Mesenchymal stem cell (in vitro differentiated cells and primary cell): ENCODE data around the gene MAPKAPK2.
A peak's percentile ranks its signal among the peaks of the same experiment; 100 is the strongest.

Experiments used
- DNase-seq: peaks from one replicate; pipeline ENCODE4 v3.0.0-alpha.2; 2013
- H2AFZ ChIP-seq: one replicate; pipeline ENCODE4 v1.6.1; 2013; ENCODE audit warnings: low read depth, mild to moderate bottlenecking, control low read depth, inconsistent platforms, low read length, moderate library complexity
- H2AK5ac ChIP-seq: 2 replicates; pipeline ENCODE4 v1.6.1; 2013; ENCODE audit warnings: low read length, moderate library complexity, mild to moderate bottlenecking, inconsistent platforms; ENCODE audit not compliant: severe bottlenecking
- H2BK120ac ChIP-seq: one replicate; pipeline ENCODE4 v1.6.1; 2013; ENCODE audit warnings: low read depth, mild to moderate bottlenecking, inconsistent platforms, low read length, moderate library complexity
- H2BK12ac ChIP-seq, 2 experiments: one replicate each; pipeline ENCODE4 v1.6.1; 2013; ENCODE audit warnings: inconsistent platforms in 2 of 2, low read length in 2 of 2, mild to moderate bottlenecking in 2 of 2, moderate library complexity in 2 of 2, control low read depth in 1 of 2
- H2BK15ac ChIP-seq: one replicate; pipeline ENCODE4 v1.6.1; 2013; ENCODE audit warnings: mild to moderate bottlenecking, low read depth, inconsistent platforms; ENCODE audit not compliant: poor library complexity, severe bottlenecking
- H2BK5ac ChIP-seq: 2 replicates; pipeline ENCODE4 v1.6.1; 2013; ENCODE audit warnings: low read depth, mild to moderate bottlenecking, low read length, control low read depth, inconsistent platforms; ENCODE audit not compliant: poor library complexity, severe bottlenecking
- H3K14ac ChIP-seq, 2 experiments: one replicate each; pipeline ENCODE4 v1.6.1; 2013; ENCODE audit warnings: inconsistent platforms in 2 of 2, low read length in 2 of 2, control low read depth in 1 of 2, mild to moderate bottlenecking in 1 of 2, moderate library complexity in 1 of 2
- H3K18ac ChIP-seq, 2 experiments: one replicate each; pipeline ENCODE4 v1.6.1; 2013; ENCODE audit warnings: inconsistent platforms in 2 of 2, low read length in 2 of 2, control low read depth in 1 of 2, low read depth in 1 of 2, mild to moderate bottlenecking in 1 of 2
- H3K23ac ChIP-seq, 2 experiments: one replicate each; pipeline ENCODE4 v1.6.1; 2013; ENCODE audit warnings: inconsistent platforms in 2 of 2, low read length in 2 of 2, mild to moderate bottlenecking in 2 of 2, moderate library complexity in 2 of 2, control low read depth in 1 of 2
- H3K27ac ChIP-seq: 2 replicates; pipeline ENCODE4 v1.5.1; 2013; ENCODE audit warnings: mild to moderate bottlenecking, moderate library complexity, low read length, control low read depth, inconsistent platforms; ENCODE audit not compliant: poor library complexity, severe bottlenecking
- H3K27me3 ChIP-seq, 2 experiments: 2 replicates each; pipeline versions ENCODE4 v1.6.1 to v1.7.0; 2013; ENCODE audit warnings: low read length in 2 of 2, mild to moderate bottlenecking in 2 of 2, moderate library complexity in 2 of 2, control low read depth in 1 of 2, inconsistent platforms in 1 of 2; ENCODE audit not compliant: control insufficient read depth in 1 of 2, insufficient read depth in 1 of 2
- H3K36me3 ChIP-seq, 2 experiments: 2 replicates each; pipeline versions ENCODE4 v1.6.1 to v1.7.0; 2013; ENCODE audit warnings: low read length in 2 of 2, control low read depth in 1 of 2, inconsistent platforms in 1 of 2, low read depth in 1 of 2, mild to moderate bottlenecking in 1 of 2; ENCODE audit not compliant: insufficient read depth in 2 of 2, control insufficient read depth in 1 of 2
- H3K4ac ChIP-seq, 2 experiments: one replicate each; pipeline ENCODE4 v1.6.1; 2013; ENCODE audit warnings: inconsistent platforms in 2 of 2, low read length in 2 of 2, mild to moderate bottlenecking in 2 of 2, moderate library complexity in 2 of 2, control low read depth in 1 of 2, low read depth in 1 of 2
- H3K4me1 ChIP-seq: 2 replicates; pipeline ENCODE4 v1.6.1; 2013; ENCODE audit warnings: low read depth, low read length, control low read depth; ENCODE audit not compliant: control insufficient read depth, insufficient read depth
- H3K4me2 ChIP-seq: 2 replicates; pipeline ENCODE4 v1.6.1; 2013; ENCODE audit warnings: low read length, mild to moderate bottlenecking, inconsistent platforms; ENCODE audit not compliant: poor library complexity, severe bottlenecking
- H3K4me3 ChIP-seq, 2 experiments: 2 replicates each; pipeline versions ENCODE4 v1.5.1 to v1.7.0; 2013; ENCODE audit warnings: low read length in 2 of 2, mild to moderate bottlenecking in 2 of 2, control low read depth in 1 of 2, low read depth in 1 of 2; ENCODE audit not compliant: insufficient read depth in 1 of 2
- H3K79me1 ChIP-seq: replicated peaks from 2 replicates; pipeline ENCODE4 v1.6.1; 2013; ENCODE audit warnings: mild to moderate bottlenecking, control low read depth, low read length, inconsistent platforms; ENCODE audit not compliant: poor library complexity, severe bottlenecking
- H3K9ac ChIP-seq: 2 replicates; pipeline ENCODE4 v1.7.0; 2013; ENCODE audit warnings: mild to moderate bottlenecking, low read length, moderate library complexity
- H3K9me3 ChIP-seq: 2 replicates; pipeline ENCODE4 v1.7.0; 2013; ENCODE audit warnings: mild to moderate bottlenecking, low read length; ENCODE audit not compliant: control insufficient read depth
- H4K8ac ChIP-seq: one replicate; pipeline ENCODE4 v1.6.1; 2013; ENCODE audit warnings: inconsistent platforms, mild to moderate bottlenecking, low read length, moderate library complexity
- H4K91ac ChIP-seq: one replicate; pipeline ENCODE4 v1.6.1; 2013; ENCODE audit warnings: mild to moderate bottlenecking, low read length, inconsistent platforms
- WGBS: methylation state at CpG from one replicate; pipeline ENCODE4 v1.1.7; 2013; ENCODE audit warnings: mixed read lengths; 5-methylcytosine and 5-hydroxymethylcytosine counted together

Gene MAPKAPK2

DNA sequence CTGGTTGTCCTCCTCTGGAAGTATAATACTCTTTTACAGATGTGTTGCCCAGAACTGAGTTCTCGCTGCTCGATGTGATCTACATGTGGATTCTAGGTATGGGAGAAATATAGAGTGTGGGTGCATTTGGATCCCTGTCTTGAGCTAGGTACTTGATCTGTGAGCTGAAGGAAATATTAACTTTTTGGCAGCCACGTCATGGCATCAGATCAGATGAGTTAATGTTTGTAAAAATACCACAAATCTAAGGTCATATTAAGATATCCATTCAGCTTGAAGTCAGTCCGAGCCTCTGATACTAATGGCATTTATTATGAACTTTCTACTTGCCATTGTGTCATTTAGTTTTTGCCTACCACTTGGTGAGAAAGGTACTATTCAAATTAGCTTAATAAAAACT, 24.6 kb downstream of the MAPKAPK2 start:
- Histone ChIP-seq H3K18ac (no peak overlapping the region), H3K36me3 (peaks cover 0 to under 1% of the 10 kb centered on the region in 2 experiments), H3K4ac (no peak overlapping the region), H2AFZ (no peak overlapping the region), H2BK12ac (no peak overlapping the region), H4K91ac (no peak overlapping the region), H3K4me2 (peak overlapping the region; percentile 29), H2BK5ac (no peak overlapping the region), H2AK5ac (no peak overlapping the region), H2BK15ac (no peak overlapping the region), H3K27ac (peak overlapping the region; percentile 76), H3K23ac (no peak overlapping the region), H3K9ac (peak overlapping the region; percentile 8), H3K79me1 (peaks cover 5% of the 10 kb centered on the region), H4K8ac (no peak overlapping the region), H3K4me3 (no peak overlapping the region), H3K9me3 (no peaks in the 10 kb centered on the region), H2BK120ac (no peak overlapping the region), H3K4me1 (peaks cover 39% of the 10 kb centered on the region), H3K27me3 (no peaks in the 10 kb centered on the region), H3K14ac (no peak overlapping the region)
- 100% methylated on average over 3 of the region's 4 CpGs for WGBS
- DNase-seq: no peak

DNA sequence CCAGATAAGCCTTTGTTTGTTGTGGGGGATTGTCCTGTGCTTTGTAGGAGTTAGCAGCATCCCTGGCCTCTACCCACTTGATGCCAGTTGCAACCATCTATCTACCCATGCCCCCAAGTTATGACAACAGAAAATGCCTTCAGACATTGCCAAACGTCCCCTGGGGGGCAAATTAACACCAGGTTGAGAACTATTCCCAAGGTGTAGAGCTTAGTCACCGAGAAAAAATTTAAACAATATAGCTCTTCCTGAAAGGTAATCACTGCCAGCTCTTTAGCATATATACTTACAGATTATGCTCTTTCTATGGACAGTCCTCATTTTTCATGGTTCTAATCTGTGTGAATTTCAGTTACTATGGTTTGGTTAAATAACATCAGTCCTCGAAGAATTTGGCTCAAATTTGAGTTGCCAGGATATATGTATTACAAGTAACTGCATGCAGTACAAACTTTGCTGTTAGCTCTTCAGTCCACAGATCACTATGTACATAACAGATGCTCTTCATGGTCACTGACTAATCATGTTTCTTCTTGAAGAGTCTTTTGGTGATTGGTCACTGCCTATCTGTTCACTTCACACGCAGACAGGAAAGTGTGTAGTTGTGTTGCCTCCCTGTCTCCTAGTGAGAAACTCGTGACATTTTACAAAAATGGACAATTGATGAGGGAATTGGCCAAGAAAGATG, 25.2 kb downstream of the MAPKAPK2 start:
- Histone ChIP-seq H3K14ac (no peak overlapping the region), H3K9me3 (no peaks in the 10 kb centered on the region), H3K18ac (no peak overlapping the region), H3K79me1 (peaks cover 5% of the 10 kb centered on the region), H3K36me3 (no peaks in the 10 kb centered on the region), H3K27ac (peak overlapping the region; percentile 76), H2BK12ac (no peak overlapping the region), H2BK5ac (no peak overlapping the region), H2AK5ac (peak overlapping the region; percentile 70), H4K91ac (no peak overlapping the region), H2AFZ (no peak overlapping the region), H3K23ac (no peak overlapping the region), H3K4ac (no peak overlapping the region), H4K8ac (peak overlapping the region; percentile 15), H2BK15ac (no peak overlapping the region), H3K9ac (peak overlapping the region; percentile 8), H2BK120ac (no peak overlapping the region), H3K4me3 (no peak overlapping the region), H3K4me1 (peaks cover 41% of the 10 kb centered on the region), H3K27me3 (no peaks in the 10 kb centered on the region), H3K4me2 (peak overlapping the region; percentile 10)
- DNase-seq: peak; percentile 74
- 76% methylated on average over 4 of the region's 5 CpGs for WGBS

DNA sequence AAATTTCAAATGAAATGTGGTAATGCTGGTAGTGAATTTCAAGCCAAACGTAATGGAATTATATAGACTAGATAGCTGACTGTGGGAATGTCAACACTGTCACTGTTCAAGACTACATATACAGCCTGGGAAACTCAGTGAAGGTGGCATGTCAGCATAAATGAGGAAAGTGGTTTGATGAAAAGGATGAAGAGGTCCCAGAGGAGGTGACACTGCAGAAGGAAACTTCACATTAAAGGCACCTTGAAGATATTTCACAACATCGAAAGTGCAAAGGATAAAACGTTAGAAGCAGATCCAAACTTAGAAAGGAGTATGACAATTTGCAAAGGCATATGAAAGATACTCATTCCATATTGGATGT, 25.7 kb downstream of the MAPKAPK2 start:
- Histone ChIP-seq H3K4me2 (no peak overlapping the region), H3K4ac (no peak overlapping the region), H2BK120ac (no peak overlapping the region), H2BK12ac (no peak overlapping the region), H3K14ac (no peak overlapping the region), H3K36me3 (no peaks in the 10 kb centered on the region), H3K79me1 (peaks cover 5% of the 10 kb centered on the region), H2AFZ (no peak overlapping the region), H3K4me3 (no peak overlapping the region), H2BK5ac (no peak overlapping the region), H3K9me3 (no peaks in the 10 kb centered on the region), H3K9ac (no peak overlapping the region), H2BK15ac (no peak overlapping the region), H3K18ac (no peak overlapping the region), H3K23ac (no peak overlapping the region), H4K91ac (no peak overlapping the region), H4K8ac (no peak overlapping the region), H3K27me3 (no peaks in the 10 kb centered on the region), H3K27ac (no peak overlapping the region), H2AK5ac (no peak overlapping the region), H3K4me1 (peaks cover 38% of the 10 kb centered on the region)
- WGBS: 74% methylated on average over 3 of the region's 3 CpGs
- DNase-seq: no peak

DNA sequence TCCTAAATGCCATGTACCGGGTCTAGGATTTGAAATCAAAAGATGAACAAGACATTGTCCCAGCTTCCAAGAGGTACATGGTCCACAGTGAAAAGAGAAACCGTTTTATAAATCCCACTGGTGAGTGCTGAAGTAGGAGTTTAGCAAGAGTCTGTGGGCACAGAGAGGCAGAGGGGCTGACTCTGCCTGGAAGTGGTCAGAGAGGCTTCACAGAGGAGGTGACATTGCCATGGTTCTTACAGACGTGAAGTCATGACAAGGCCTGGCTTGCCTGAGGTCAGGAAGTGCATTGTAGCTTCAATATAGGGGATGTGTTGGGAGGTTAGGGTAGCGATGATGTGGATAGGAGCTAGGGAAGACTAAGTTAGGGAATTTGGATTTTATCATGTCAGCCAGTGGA, 28.4 kb downstream of the MAPKAPK2 start:
- H2BK15ac ChIP-seq: no peak overlapping the region
- H3K4me1 ChIP-seq: peaks cover 21% of the 10 kb centered on the region
- H3K27me3 ChIP-seq: no peaks in the 10 kb centered on the region

More for the DNA sequence above, 28.4 kb downstream of the MAPKAPK2 start:
- Histone ChIP-seq H3K4ac (peak overlapping the region in 1 of 2 experiments; percentile 71), H2BK12ac (peak overlapping the region in 1 of 2 experiments; percentile 91), H3K14ac (no peak overlapping the region), H3K79me1 (peaks cover 4% of the 10 kb centered on the region), H3K9ac (no peak overlapping the region), H2BK5ac (no peak overlapping the region), H3K23ac (no peak overlapping the region), H3K9me3 (no peaks in the 10 kb centered on the region), H3K36me3 (no peaks in the 10 kb centered on the region), H4K8ac (peak overlapping the region; percentile 41), H3K27ac (no peak overlapping the region), H2BK120ac (peak overlapping the region; percentile 73), H3K18ac (peak overlapping the region in 1 of 2 experiments; percentile 71), H2AK5ac (peak overlapping the region; percentile 0), H2AFZ (no peak overlapping the region), H4K91ac (peak overlapping the region; percentile 30), H3K4me2 (no peak overlapping the region), H3K4me3 (no peak overlapping the region)
- DNase-seq: peak; percentile 50
- 91% methylated on average over 4 of the region's 4 CpGs for WGBS
